ENCODE measurements around the gene PTTG1IP2.

The PTTG1IP2 gene

GRCh38 chr7:90469554-90469953 lies at the start of gene PTTG1IP2:
PTTG1IP2 (plus strand) TSS chr7:90469639; CDS start chr7:90469787, 148 bp downstream.
- H3K27me3 ChIP-seq (ENCODE audit: control insufficient read depth in 1 of 2, insufficient read depth in 2 of 2, low read length in 2 of 2): no peaks in the 10 kb centered on the region
- no peak within 1 kb of the TSS for H3K4me3 ChIP-seq (ENCODE audit: low read depth in 1 of 2, low read length in 2 of 2)
- no peak within 1 kb of the TSS for H3K27ac ChIP-seq (ENCODE audit: low read depth, low read length)
- no peaks in the 10 kb centered on the region for H3K9me3 ChIP-seq (ENCODE audit: low read length)
- no peaks in the 10 kb centered on the region for H3K36me3 ChIP-seq (ENCODE audit: insufficient read depth, low read length)
- no peak within 1 kb of the TSS for H3K9ac ChIP-seq (ENCODE audit: low read length)
- H3K4me1 ChIP-seq (ENCODE audit: insufficient read depth, low read length): no peaks in the 10 kb centered on the region

- H3K4me1 ChIP-seq (ENCODE audit: insufficient read depth, low read length): no peaks in the 10 kb centered on the region
- no peaks in the 10 kb centered on the region for H3K36me3 ChIP-seq (ENCODE audit: insufficient read depth, low read length)
- H3K27ac ChIP-seq (ENCODE audit: low read depth, low read length): no peak overlapping the region
- H3K27me3 ChIP-seq (ENCODE audit: control insufficient read depth in 1 of 2, insufficient read depth in 2 of 2, low read length in 2 of 2): no peaks in the 10 kb centered on the region
- no peak overlapping the region for H3K9ac ChIP-seq (ENCODE audit: low read length)
- no peaks in the 10 kb centered on the region for H3K9me3 ChIP-seq (ENCODE audit: low read length)
- no peak overlapping the region for H3K4me3 ChIP-seq (ENCODE audit: low read depth in 1 of 2, low read length in 2 of 2)
These were observed 47.8 kb upstream of the PTTG1IP2 start for GRCh38 chr7:90421651-90422050.

GRCh38 chr7:90424720-90425119 lies 44.7 kb upstream of the PTTG1IP2 start:
- no peak overlapping the region for H3K27ac ChIP-seq (ENCODE audit: low read depth, low read length)
- H3K4me3 ChIP-seq (ENCODE audit: low read depth in 1 of 2, low read length in 2 of 2): no peak overlapping the region
- no peak overlapping the region for H3K9ac ChIP-seq (ENCODE audit: low read length)
- H3K4me1 ChIP-seq (ENCODE audit: insufficient read depth, low read length): no peaks in the 10 kb centered on the region
- H3K27me3 ChIP-seq (ENCODE audit: control insufficient read depth in 1 of 2, insufficient read depth in 2 of 2, low read length in 2 of 2): no peaks in the 10 kb centered on the region
- no peaks in the 10 kb centered on the region for H3K9me3 ChIP-seq (ENCODE audit: low read length)
- H3K36me3 ChIP-seq (ENCODE audit: insufficient read depth, low read length): no peaks in the 10 kb centered on the region

- Histone ChIP-seq H3K4me3 (ENCODE audit: low read depth in 1 of 2, low read length in 2 of 2) (no peak overlapping the region), H3K36me3 (ENCODE audit: insufficient read depth, low read length) (no peaks in the 10 kb centered on the region), H3K9me3 (ENCODE audit: low read length) (no peaks in the 10 kb centered on the region), H3K27me3 (ENCODE audit: control insufficient read depth in 1 of 2, insufficient read depth in 2 of 2, low read length in 2 of 2) (no peaks in the 10 kb centered on the region), H3K27ac (ENCODE audit: low read depth, low read length) (no peak overlapping the region), H3K9ac (ENCODE audit: low read length) (no peak overlapping the region), H3K4me1 (ENCODE audit: insufficient read depth, low read length) (no peaks in the 10 kb centered on the region)
These were observed 44.1 kb upstream of the PTTG1IP2 start for GRCh38 chr7:90425376-90425775.

- no peaks in the 10 kb centered on the region for H3K9me3 ChIP-seq (ENCODE audit: low read length)
- no peaks in the 10 kb centered on the region for H3K36me3 ChIP-seq (ENCODE audit: insufficient read depth, low read length)
- H3K4me3 ChIP-seq (ENCODE audit: low read depth in 1 of 2, low read length in 2 of 2): no peak overlapping the region
- H3K27me3 ChIP-seq (ENCODE audit: control insufficient read depth in 1 of 2, insufficient read depth in 2 of 2, low read length in 2 of 2): no peaks in the 10 kb centered on the region
- H3K4me1 ChIP-seq (ENCODE audit: insufficient read depth, low read length): no peaks in the 10 kb centered on the region
- no peak overlapping the region for H3K9ac ChIP-seq (ENCODE audit: low read length)
- H3K27ac ChIP-seq (ENCODE audit: low read depth, low read length): no peak overlapping the region
These were observed 38.6 kb upstream of the PTTG1IP2 start for GRCh38 chr7:90430614-90431460.

GRCh38 chr7:90432752-90433151 lies 36.7 kb upstream of the PTTG1IP2 start:
- Histone ChIP-seq H3K4me1 (ENCODE audit: insufficient read depth, low read length) (no peaks in the 10 kb centered on the region), H3K36me3 (ENCODE audit: insufficient read depth, low read length) (no peaks in the 10 kb centered on the region), H3K9me3 (ENCODE audit: low read length) (no peaks in the 10 kb centered on the region), H3K27ac (ENCODE audit: low read depth, low read length) (no peak overlapping the region), H3K4me3 (ENCODE audit: low read depth in 1 of 2, low read length in 2 of 2) (no peak overlapping the region), H3K27me3 (ENCODE audit: control insufficient read depth in 1 of 2, insufficient read depth in 2 of 2, low read length in 2 of 2) (no peaks in the 10 kb centered on the region), H3K9ac (ENCODE audit: low read length) (no peak overlapping the region)

GRCh38 chr7:90433221-90433620 lies 36.2 kb upstream of the PTTG1IP2 start:
- Histone ChIP-seq H3K27ac (ENCODE audit: low read depth, low read length) (no peak overlapping the region), H3K4me3 (ENCODE audit: low read depth in 1 of 2, low read length in 2 of 2) (no peak overlapping the region), H3K4me1 (ENCODE audit: insufficient read depth, low read length) (no peaks in the 10 kb centered on the region), H3K9ac (ENCODE audit: low read length) (no peak overlapping the region), H3K36me3 (ENCODE audit: insufficient read depth, low read length) (no peaks in the 10 kb centered on the region), H3K9me3 (ENCODE audit: low read length) (no peaks in the 10 kb centered on the region), H3K27me3 (ENCODE audit: control insufficient read depth in 1 of 2, insufficient read depth in 2 of 2, low read length in 2 of 2) (no peaks in the 10 kb centered on the region)

GRCh38 chr7:90445633-90446032 lies 23.8 kb upstream of the PTTG1IP2 start:
- Histone ChIP-seq H3K4me1 (ENCODE audit: insufficient read depth, low read length) (no peaks in the 10 kb centered on the region), H3K27ac (ENCODE audit: low read depth, low read length) (no peak overlapping the region), H3K27me3 (ENCODE audit: control insufficient read depth in 1 of 2, insufficient read depth in 2 of 2, low read length in 2 of 2) (no peaks in the 10 kb centered on the region), H3K36me3 (ENCODE audit: insufficient read depth, low read length) (no peaks in the 10 kb centered on the region), H3K4me3 (ENCODE audit: low read depth in 1 of 2, low read length in 2 of 2) (no peak overlapping the region), H3K9me3 (ENCODE audit: low read length) (no peaks in the 10 kb centered on the region), H3K9ac (ENCODE audit: low read length) (no peak overlapping the region)

GRCh38 chr7:90446137-90446899 lies 23.1 kb upstream of the PTTG1IP2 start:
- no peak overlapping the region for H3K4me3 ChIP-seq (ENCODE audit: low read depth in 1 of 2, low read length in 2 of 2)
- H3K9me3 ChIP-seq (ENCODE audit: low read length): no peaks in the 10 kb centered on the region

GRCh38 chr7:90453259-90453891 lies 16.1 kb upstream of the PTTG1IP2 start:
- Histone ChIP-seq H3K27ac (ENCODE audit: low read depth, low read length) (no peak overlapping the region), H3K4me3 (ENCODE audit: low read depth in 1 of 2, low read length in 2 of 2) (no peak overlapping the region), H3K9ac (ENCODE audit: low read length) (no peak overlapping the region), H3K4me1 (ENCODE audit: insufficient read depth, low read length) (no peaks in the 10 kb centered on the region), H3K9me3 (ENCODE audit: low read length) (no peaks in the 10 kb centered on the region), H3K36me3 (ENCODE audit: insufficient read depth, low read length) (no peaks in the 10 kb centered on the region), H3K27me3 (ENCODE audit: control insufficient read depth in 1 of 2, insufficient read depth in 2 of 2, low read length in 2 of 2) (no peaks in the 10 kb centered on the region)

More at GRCh38 chr7:90446137-90446899, 23.1 kb upstream of the PTTG1IP2 start:
- Histone ChIP-seq H3K27ac (ENCODE audit: low read depth, low read length) (no peak overlapping the region), H3K36me3 (ENCODE audit: insufficient read depth, low read length) (no peaks in the 10 kb centered on the region), H3K4me1 (ENCODE audit: insufficient read depth, low read length) (no peaks in the 10 kb centered on the region), H3K9ac (ENCODE audit: low read length) (no peak overlapping the region), H3K27me3 (ENCODE audit: control insufficient read depth in 1 of 2, insufficient read depth in 2 of 2, low read length in 2 of 2) (no peaks in the 10 kb centered on the region)

GRCh38 chr7:90453931-90454330 lies 15.5 kb upstream of the PTTG1IP2 start:
- no peak overlapping the region for H3K27ac ChIP-seq (ENCODE audit: low read depth, low read length)
- H3K9me3 ChIP-seq (ENCODE audit: low read length): no peaks in the 10 kb centered on the region
- no peaks in the 10 kb centered on the region for H3K4me1 ChIP-seq (ENCODE audit: insufficient read depth, low read length)
- no peak overlapping the region for H3K9ac ChIP-seq (ENCODE audit: low read length)
- no peaks in the 10 kb centered on the region for H3K36me3 ChIP-seq (ENCODE audit: insufficient read depth, low read length)
- H3K27me3 ChIP-seq (ENCODE audit: control insufficient read depth in 1 of 2, insufficient read depth in 2 of 2, low read length in 2 of 2): no peaks in the 10 kb centered on the region
- H3K4me3 ChIP-seq (ENCODE audit: low read depth in 1 of 2, low read length in 2 of 2): no peak overlapping the region

All from muscle layer of colon (tissue), 2 donors.